GM10248 (cell line): Measurements from ENCODE around the gene SH3BP5.

Source experiments
- CTCF ChIA-PET: fragments of 300-600 bp; sonication (Branson Sonifier 250); formaldehyde crosslinking; extraction: SDS; loops from one replicate; lab custom pipeline; 2021; ENCODE audit warnings: antibody characterized with exemption; lab: Yijun Ruan, JAX
- POLR2A ChIA-PET: fragments of 350-650 bp; sonication (Branson Sonifier 250); formaldehyde crosslinking; extraction: SDS; loops from one replicate; lab custom pipeline; 2020; ENCODE audit warnings: antibody characterized with exemption; lab: Yijun Ruan, JAX
- DNase-seq: peaks from one replicate; pipeline ENCODE4 v3.0.0; 2012; ENCODE audit errors: extremely low spot score
- CTCF ChIP-seq: IDR thresholded peaks from 2 replicates; pipeline ENCODE4 v1.5.1; 2012; ENCODE audit warnings: mild to moderate bottlenecking, low read depth; ENCODE audit errors: extremely low read depth, missing control alignments, control extremely low read depth

SH3BP5 gene

GRCh38 chr3:15299036-15299435 is 33.4 kb downstream of the SH3BP5 start:
- TF ChIP-seq CTCF, result no peak
- CTCF ChIA-PET, result interaction anchor here (1.1 to 2.8 kb wide), 4 partner anchors 12 to 106 kb away, joined by 3 to 13 read pairs (median 4); no protein-coding TSS in a partner anchor
- POLR2A ChIA-PET, result interaction anchor here (0.7 kb wide), 1 partner anchor 199 kb away, joined by 3 read pairs; no protein-coding TSS in a partner anchor
- no peak for DNase-seq

GRCh38 chr3:15298504-15298903 is 33.9 kb downstream of the SH3BP5 start:
- CTCF ChIA-PET, result interaction anchor here (1.8 to 2.8 kb wide), 2 partner anchors 12 to 31 kb away, joined by 6 to 13 read pairs; no protein-coding TSS in a partner anchor
- no peak for TF ChIP-seq CTCF
- POLR2A ChIA-PET, result no interaction called here

GRCh38 chr3:15297608-15298350 is 34.6 kb downstream of the SH3BP5 start:
- POLR2A ChIA-PET, result no interaction called here
- CTCF ChIA-PET, result interaction anchor here (0.7 to 1.8 kb wide), 7 partner anchors 11 to 108 kb away, joined by 3 to 6 read pairs (median 3); partner anchors contain the start of gene SH3BP5
- TF ChIP-seq CTCF, result no peak
- DNase-seq, result no peak

More at GRCh38 chr3:15298504-15298903, 33.9 kb downstream of the SH3BP5 start:
- DNase-seq, result no peak

GRCh38 chr3:15295506-15295905 is 36.9 kb downstream of the SH3BP5 start:
- ChIA-PET CTCF (interaction anchor here (0.7 to 2.3 kb wide), 10 partner anchors 8 to 103 kb away, joined by 3 to 12 read pairs (median 4); partner anchors contain the start of gene SH3BP5), POLR2A (no interaction called here)
- DNase-seq, result no peak
- TF ChIP-seq CTCF, result no peak

- CTCF ChIA-PET, result interaction anchor here (0.7 to 2.3 kb wide), 9 partner anchors 8 to 104 kb away, joined by 3 to 12 read pairs (median 3); partner anchors contain the start of gene SH3BP5
- no peak for TF ChIP-seq CTCF
- POLR2A ChIA-PET, result no interaction called here
- DNase-seq, result no peak
Measured at GRCh38 chr3:15294929-15295328, 37.5 kb downstream of the SH3BP5 start.

- no peak for DNase-seq
- CTCF ChIA-PET, result interaction anchor here (1.4 to 18.2 kb wide), 5 partner anchors 12 to 185 kb away, joined by 3 to 203 read pairs (median 9); partner anchors contain the start of gene SH3BP5
- POLR2A ChIA-PET, result no interaction called here
Measured at GRCh38 chr3:15292765-15293522, 39.4 kb downstream of the SH3BP5 start.

More at GRCh38 chr3:15292765-15293522, 39.4 kb downstream of the SH3BP5 start:
- no peak for TF ChIP-seq CTCF
